Right ventricle myocardium inferior (tissue), 1 donor: ENCODE measurements around the gene ANO9. TPM values are rescaled to one million over a fixed set of nuclear protein-coding genes. Genes with fewer than 3 reads are reported as not detected.

Source experiments
- ATAC-seq: fragments of 200-7000 bp; cut with Tn5 transposase; one replicate; pipeline ENCODE4 v1.9.1; 2020; ENCODE audit warnings: mild to moderate bottlenecking, moderate library complexity
- DNase-seq: peaks from one replicate; pipeline ENCODE4 v3.0.0; 2021; ENCODE audit errors: missing footprints
- intact Hi-C: fragments of 100-400 bp; cut with DNase I; formaldehyde crosslinking; loops from one replicate; pipeline ENCODE4 v1.11.0; 2022
- long read RNA-seq: library from polyadenylated mRNA; unstranded; transcript quantifications from one replicate; pipeline ENCODE4 v2.0.0, GENCODE V29; 2021
- total RNA-seq: library from RNA; stranded (reverse); fragmentation: NEBNext Ultra II Directional; extraction: Animal tissue kit (Norgen Biotek cat#: 25700); gene quantifications from one replicate; pipeline ENCODE4 v1.2.1, GENCODE V29; 2021
- donor health status: DM: no; HTN: yes; CAD: no; lungs with severe emphysema.

Gene ANO9
- 0.41 TPM for total RNA-seq
- long read RNA-seq, result 0 reads

- ATAC-seq (no peak), DNase-seq (no peak)
- intact Hi-C loops, result no loop called here
These were observed at the start of gene ANO9 for GRCh38 chr11:441418-442274. Gene ANO9 (minus strand): TSS chr11:442011. CDS start chr11:441926, 85 bp downstream.

- intact Hi-C loops, result no loop called here
- no peak for ATAC-seq
- no peak for DNase-seq
These were observed 49.5 kb upstream of the ANO9 start for GRCh38 chr11:491358-491757.

GRCh38 chr11:490930-491260 lies 49.1 kb upstream of the ANO9 start:
- no peak for ATAC-seq
- intact Hi-C loops, result no loop called here
- peak; percentile 27 for DNase-seq

- ATAC-seq (no peak), DNase-seq (no peak)
These were observed 48.5 kb upstream of the ANO9 start for GRCh38 chr11:490186-490929.

GRCh38 chr11:489610-490185 lies 47.9 kb upstream of the ANO9 start:
- intact Hi-C loops, result no loop called here
- ATAC-seq, result no peak
- DNase-seq, result no peak

More at GRCh38 chr11:490186-490929, 48.5 kb upstream of the ANO9 start:
- intact Hi-C loops, result no loop called here

- intact Hi-C loops, result no loop called here
- DNase-seq (no peak), ATAC-seq (no peak)
These were observed 47.2 kb upstream of the ANO9 start for GRCh38 chr11:488992-489391.

GRCh38 chr11:488579-488978 lies 46.8 kb upstream of the ANO9 start:
- ATAC-seq (no peak), DNase-seq (no peak)
- intact Hi-C loops, result no loop called here

GRCh38 chr11:488062-488461 lies 46.3 kb upstream of the ANO9 start:
- ATAC-seq, result no peak
- no peak for DNase-seq

GRCh38 chr11:487571-488021 lies 45.8 kb upstream of the ANO9 start:
- no peak for DNase-seq
- no peak for ATAC-seq
- intact Hi-C loops, result no loop called here

More at GRCh38 chr11:488062-488461, 46.3 kb upstream of the ANO9 start:
- intact Hi-C loops, result no loop called here

GRCh38 chr11:486189-486588 lies 44.4 kb upstream of the ANO9 start:
- intact Hi-C loops, result no loop called here
- ATAC-seq (no peak), DNase-seq (peak; percentile 50)

- ATAC-seq (no peak), DNase-seq (peak; percentile 56)
- intact Hi-C loops, result no loop called here
These were observed 42.8 kb upstream of the ANO9 start for GRCh38 chr11:484616-485015.

GRCh38 chr11:479311-479710 lies 37.5 kb upstream of the ANO9 start:
- peak; percentile 54 for DNase-seq
- ATAC-seq, result no peak
- intact Hi-C loops, result no loop called here

- ATAC-seq, result no peak
- intact Hi-C loops, result no loop called here
- no peak for DNase-seq
These were observed 35.4 kb upstream of the ANO9 start for GRCh38 chr11:477052-477715.

GRCh38 chr11:476416-476815 lies 34.6 kb upstream of the ANO9 start:
- intact Hi-C loops, result no loop called here
- DNase-seq (peak; percentile 74), ATAC-seq (no peak)

- intact Hi-C loops, result no loop called here
- ATAC-seq, result no peak
These were observed 34.1 kb upstream of the ANO9 start for GRCh38 chr11:475941-476340.

GRCh38 chr11:474914-475506 lies 33.2 kb upstream of the ANO9 start:
- no peak for DNase-seq
- intact Hi-C loops, result no loop called here
- ATAC-seq, result no peak

More at GRCh38 chr11:475941-476340, 34.1 kb upstream of the ANO9 start:
- DNase-seq, result no peak

GRCh38 chr11:473962-474785 lies 32.4 kb upstream of the ANO9 start:
- DNase-seq, result no peak
- intact Hi-C loops, result no loop called here
- no peak for ATAC-seq

GRCh38 chr11:473415-473814 lies 31.6 kb upstream of the ANO9 start:
- no peak for ATAC-seq
- intact Hi-C loops, result no loop called here
- no peak for DNase-seq
